Uterus (tissue), 4 donors: ENCODE results near the gene C9orf50. TPM values are rescaled to one million over a fixed set of nuclear protein-coding genes. Genes with fewer than 3 reads are reported as not detected.

Experiments
- DNase-seq, 2 donors: peaks; one replicate each; pipeline ENCODE4 v3.0.0-alpha.2; 2019 to 2020
- H3K27ac ChIP-seq, 2 donors: fragments of 200-600 bp; sonication (generic); 1 replicate in 1 of 2; 2 replicates in 1 of 2; pipeline ENCODE4 v1.5.1; 2016 to 2018
- H3K27me3 ChIP-seq, 2 donors: fragments of 200-600 bp; sonication (generic); one replicate each; pipeline ENCODE4 v1.5.1; 2018 to 2019; ENCODE audit warnings: control low read depth in 1 of 2
- H3K36me3 ChIP-seq, 2 donors: fragments of 200-600 bp; sonication (generic); one replicate each; pipeline ENCODE4 v1.5.1; 2019; ENCODE audit warnings: control low read depth in 1 of 2
- H3K4me1 ChIP-seq, 2 donors: fragments of 200-600 bp; sonication (generic); one replicate each; pipeline ENCODE4 v1.5.1; 2018 to 2019; ENCODE audit warnings: control low read depth in 1 of 2
- H3K4me3 ChIP-seq, 2 donors: fragments of 200-600 bp; sonication (generic); 1 replicate in 1 of 2; 2 replicates in 1 of 2; pipeline ENCODE4 v1.5.1; 2018 to 2019; ENCODE audit warnings: mild to moderate bottlenecking in 1 of 2
- H3K9me3 ChIP-seq, 2 donors: fragments of 200-600 bp; sonication (generic); one replicate each; pipeline ENCODE4 v1.5.1; 2019; ENCODE audit warnings: control low read depth in 1 of 2
- CTCF ChIP-seq, 4 experiments: fragments of 200-600 bp in 2 of 4; fragments of 450-650 bp in 2 of 4; sonication (generic) in 2 of 4; IDR thresholded peaks; one replicate each; pipeline ENCODE4 v1.5.1; 2016 to 2019; ENCODE audit warnings: antibody characterized with exemption in 4 of 4, mild to moderate bottlenecking in 2 of 4, moderate library complexity in 1 of 4
- POLR2A ChIP-seq, 2 donors: fragments of 450-650 bp; IDR thresholded peaks; one replicate each; pipeline ENCODE4 v1.6.1; 2016; ENCODE audit warnings: antibody characterized with exemption in 2 of 2, mild to moderate bottlenecking in 1 of 2, moderate library complexity in 1 of 2
- intact Hi-C: fragments of 100-400 bp; cut with DNase I; formaldehyde crosslinking; loops from one replicate; pipeline ENCODE4 v1.15.1; 2023; ENCODE audit warnings: low total_unique reads
- total RNA-seq, 4 donors: library from RNA; depleted of rRNA in 3 of 4; stranded (reverse); fragments of >200 nt in 3 of 4; gene quantifications; one replicate each; pipeline versions ENCODE4 v1.1.0 to v1.2.4, GENCODE V29; 2014 to 2023
- donor health status: DM: yes; HTN: yes; CAD: no.

C9orf50 gene
- total RNA-seq, 4 donors from 2014 or later: 0.35 TPM; not detected in 3

GRCh38 chr9:129661029-129661428 is 40.1 kb upstream of the C9orf50 start:
- Histone ChIP-seq H3K4me1 (no peaks in the 10 kb centered on the region), H3K27me3 (no peaks in the 10 kb centered on the region), H3K27ac (no peak overlapping the region), H3K9me3 (no peaks in the 10 kb centered on the region), H3K36me3 (no peaks in the 10 kb centered on the region), H3K4me3 (no peak overlapping the region)
- intact Hi-C loops: no loop called here
- TF ChIP-seq CTCF (IDR thresholded peaks at IDR 0.05): no peak
- TF ChIP-seq POLR2A (IDR thresholded peaks at IDR 0.05): no peak
- DNase-seq: no peak

- intact Hi-C loops: loop anchor here (10.0 kb wide), 1 partner anchor 68 kb away; no protein-coding TSS in a partner anchor
- Histone ChIP-seq H3K4me1 (no peaks in the 10 kb centered on the region), H3K27ac (no peak overlapping the region), H3K4me3 (no peak overlapping the region), H3K27me3 (no peaks in the 10 kb centered on the region), H3K36me3 (no peaks in the 10 kb centered on the region), H3K9me3 (no peaks in the 10 kb centered on the region)
- TF ChIP-seq CTCF (IDR thresholded peaks at IDR 0.05): no peak
- no peak for TF ChIP-seq POLR2A (IDR thresholded peaks at IDR 0.05)
- no peak for DNase-seq
Measured at GRCh38 chr9:129656795-129657390, 36.0 kb upstream of the C9orf50 start.

GRCh38 chr9:129655696-129656095 is 34.8 kb upstream of the C9orf50 start:
- intact Hi-C loops: loop anchor here (10.0 kb wide), 1 partner anchor 69 kb away; no protein-coding TSS in a partner anchor
- TF ChIP-seq CTCF (IDR thresholded peaks at IDR 0.05) (no peak), POLR2A (IDR thresholded peaks at IDR 0.05) (no peak)
- no peaks in the 10 kb centered on the region for H3K4me1 ChIP-seq
- no peaks in the 10 kb centered on the region for H3K27me3 ChIP-seq
- H3K4me3 ChIP-seq: no peak overlapping the region
- no peaks in the 10 kb centered on the region for H3K36me3 ChIP-seq
- H3K9me3 ChIP-seq: no peaks in the 10 kb centered on the region
- H3K27ac ChIP-seq: no peak overlapping the region
- DNase-seq: no peak

- DNase-seq: no peak
- no peaks in the 10 kb centered on the region for H3K4me1 ChIP-seq
- no peak for TF ChIP-seq POLR2A (IDR thresholded peaks at IDR 0.05)
- TF ChIP-seq CTCF (IDR thresholded peaks at IDR 0.05): no peak
- peak overlapping the region; percentile 74 to 78 for H3K27ac ChIP-seq
- H3K9me3 ChIP-seq: no peaks in the 10 kb centered on the region
- intact Hi-C loops: loop anchor here (10.0 kb wide), 1 partner anchor 70 kb away; no protein-coding TSS in a partner anchor
- no peaks in the 10 kb centered on the region for H3K36me3 ChIP-seq
- H3K4me3 ChIP-seq: no peak overlapping the region
- no peaks in the 10 kb centered on the region for H3K27me3 ChIP-seq
Measured at GRCh38 chr9:129655154-129655553, 34.3 kb upstream of the C9orf50 start.

- Histone ChIP-seq H3K4me3 (peak overlapping the region in 1 of 2 donors; percentile 2), H3K27me3 (no peaks in the 10 kb centered on the region), H3K9me3 (no peaks in the 10 kb centered on the region), H3K4me1 (no peaks in the 10 kb centered on the region), H3K36me3 (no peaks in the 10 kb centered on the region), H3K27ac (peak overlapping the region; percentile 74 to 78)
- no peak for DNase-seq
- TF ChIP-seq POLR2A (IDR thresholded peaks at IDR 0.05): no peak
- TF ChIP-seq CTCF (IDR thresholded peaks at IDR 0.05): no peak
- intact Hi-C loops: loop anchor here (10.0 kb wide), 1 partner anchor 70 kb away; no protein-coding TSS in a partner anchor
Measured at GRCh38 chr9:129654554-129655040, 33.7 kb upstream of the C9orf50 start.
